Smooth muscle cell (in vitro differentiated cells): Measurements from ENCODE around the gene SUN1. TPM values are rescaled to one million over a fixed set of nuclear protein-coding genes. Genes with fewer than 3 reads are reported as not detected.

Source experiments
- DNase-seq: peaks from one replicate; lab custom pipeline; 2025; ENCODE audit not compliant: unreplicated experiment; lab: John Stamatoyannopoulos, UW
- H2AFZ ChIP-seq: fragments of 200-600 bp; sonication (generic); 2 replicates; pipeline ENCODE4 v1.6.0; 2016; ENCODE audit warnings: antibody characterized with exemption, low read depth, mild to moderate bottlenecking
- H3F3A ChIP-seq: fragments of 200-600 bp; sonication (generic); 2 replicates; pipeline ENCODE4 v1.6.0; 2017; ENCODE audit warnings: antibody characterized with exemption, low read depth
- H3K27ac ChIP-seq: fragments of 200-600 bp; sonication (generic); 2 replicates; pipeline ENCODE4 v1.5.1; 2016; ENCODE audit warnings: low read depth, mild to moderate bottlenecking
- H3K27me3 ChIP-seq: fragments of 200-600 bp; sonication (generic); 2 replicates; pipeline ENCODE4 v1.6.1; 2016; ENCODE audit warnings: low read depth, mild to moderate bottlenecking
- H3K36me3 ChIP-seq: fragments of 200-600 bp; sonication (generic); 2 replicates; pipeline ENCODE4 v1.5.1; 2016; ENCODE audit warnings: low read depth
- H3K4me1 ChIP-seq: fragments of 200-600 bp; sonication (generic); 2 replicates; pipeline ENCODE4 v1.5.1; 2016; ENCODE audit warnings: low read depth
- H3K4me2 ChIP-seq: fragments of 200-600 bp; sonication (generic); 2 replicates; pipeline ENCODE4 v1.6.0; 2016; ENCODE audit warnings: mild to moderate bottlenecking
- H3K4me3 ChIP-seq: fragments of 200-600 bp; sonication (generic); 2 replicates; pipeline ENCODE4 v1.5.1; 2016; ENCODE audit warnings: mild to moderate bottlenecking
- H3K79me2 ChIP-seq: fragments of 200-600 bp; sonication (generic); 2 replicates; pipeline ENCODE4 v1.6.0; 2016; ENCODE audit warnings: low read depth, mild to moderate bottlenecking
- H3K9ac ChIP-seq: fragments of 200-600 bp; sonication (generic); 2 replicates; pipeline ENCODE4 v1.6.0; 2016; ENCODE audit warnings: low read depth
- H3K9me3 ChIP-seq: fragments of 200-600 bp; sonication (generic); replicated peaks from 2 replicates; pipeline ENCODE4 v1.5.1; 2016; ENCODE audit warnings: low read depth
- H4K20me1 ChIP-seq: fragments of 200-600 bp; sonication (generic); 2 replicates; pipeline ENCODE4 v1.6.0; 2016; ENCODE audit warnings: low read depth
- CTCF ChIP-seq: fragments of 200-600 bp; sonication (generic); IDR thresholded peaks from 2 replicates; pipeline ENCODE4 v1.5.1; 2017; ENCODE audit warnings: borderline replicate concordance, mild to moderate bottlenecking, antibody characterized with exemption; ENCODE audit not compliant: insufficient read depth, poor library complexity, severe bottlenecking
- WGBS: methylation state at CpG from one replicate; pipeline ENCODE4 v1.1.7; 2016; ENCODE audit warnings: low lambda C conversion rate; 5-methylcytosine and 5-hydroxymethylcytosine counted together
- polyA plus RNA-seq: library from polyadenylated mRNA; unstranded; fragments of >200 nt; fragmentation: Nextera tagmentation; extraction: Ambion mirVana; gene quantifications from 2 replicates; pipeline ENCODE4 v1.2.1, GENCODE V29; 2016
- total RNA-seq: library from RNA; depleted of rRNA; stranded (reverse); fragments of >200 nt; gene quantifications from 2 replicates; pipeline ENCODE4 v1.2.3, GENCODE V29; 2014

Gene SUN1
- total and polyA plus RNA-seq, 2 experiments from 2014 or later = 50.7 to 90.3 TPM

GRCh38 chr7:854118-854775, 22.0 kb downstream of the SUN1 start:
- Histone ChIP-seq H3K9ac (no peak overlapping the region), H3K4me2 (no peak overlapping the region), H3K27me3 (no peaks in the 10 kb centered on the region), H2AFZ (no peak overlapping the region), H3K27ac (no peak overlapping the region), H3K9me3 (no peaks in the 10 kb centered on the region), H3K4me3 (no peak overlapping the region), H4K20me1 (peaks cover 5% of the 10 kb centered on the region), H3K79me2 (no peaks in the 10 kb centered on the region), H3K36me3 (no peaks in the 10 kb centered on the region), H3K4me1 (no peaks in the 10 kb centered on the region), H3F3A (no peaks in the 10 kb centered on the region)
- no peak for DNase-seq
- no peak for TF ChIP-seq CTCF
- 95% methylated on average over 31 of the region's 32 CpGs for WGBS

- Histone ChIP-seq H3K79me2 (no peaks in the 10 kb centered on the region), H3K4me3 (no peak overlapping the region), H4K20me1 (peaks cover 5% of the 10 kb centered on the region), H2AFZ (no peak overlapping the region), H3K9me3 (no peaks in the 10 kb centered on the region), H3K4me2 (no peak overlapping the region), H3F3A (no peaks in the 10 kb centered on the region), H3K9ac (no peak overlapping the region), H3K36me3 (no peaks in the 10 kb centered on the region), H3K27ac (no peak overlapping the region), H3K27me3 (no peaks in the 10 kb centered on the region), H3K4me1 (no peaks in the 10 kb centered on the region)
- 97% methylated on average over 27 of the region's 29 CpGs for WGBS
- no peak for TF ChIP-seq CTCF
- no peak for DNase-seq
These were observed 23.6 kb downstream of the SUN1 start for GRCh38 chr7:855686-856369.

DNA sequence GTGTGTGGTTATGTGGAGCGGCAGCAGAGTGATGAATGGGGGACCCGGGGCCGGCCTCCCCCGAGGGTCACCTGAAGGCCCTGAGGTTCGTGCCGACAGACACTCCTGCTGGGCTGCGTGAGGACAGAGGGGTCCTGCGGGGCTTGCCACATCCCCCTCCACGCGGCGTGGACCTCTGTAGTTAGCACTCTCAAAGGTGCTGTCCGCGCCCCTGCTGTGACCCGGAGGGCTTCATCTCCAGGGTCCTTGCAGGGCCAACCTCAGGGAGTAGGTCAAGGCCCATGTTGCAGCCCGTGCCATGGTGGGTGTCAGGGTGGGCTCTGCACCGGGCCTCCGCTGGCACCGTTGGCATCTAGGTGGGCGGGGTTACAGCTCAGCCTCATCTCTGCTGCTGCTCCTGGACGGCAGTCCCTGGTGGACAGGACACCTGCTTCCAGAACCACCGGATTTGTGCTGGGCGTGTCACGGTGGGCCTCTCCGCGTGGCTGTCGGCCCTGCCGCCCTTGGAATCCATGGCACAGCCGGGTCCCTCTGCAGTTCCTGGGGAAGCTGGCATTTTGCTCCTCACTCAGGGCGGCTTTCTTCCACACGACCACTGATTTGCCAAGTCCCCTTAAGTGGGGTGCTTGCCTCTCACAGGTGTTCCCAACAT, 24.3 kb downstream of the SUN1 start:
- Histone ChIP-seq H2AFZ (no peak overlapping the region), H3K4me3 (no peak overlapping the region), H3K9ac (no peak overlapping the region), H3K36me3 (peaks cover under 1% of the 10 kb centered on the region), H4K20me1 (peaks cover 3% of the 10 kb centered on the region), H3K4me2 (no peak overlapping the region), H3K79me2 (no peaks in the 10 kb centered on the region), H3K4me1 (no peaks in the 10 kb centered on the region), H3K27ac (no peak overlapping the region), H3F3A (no peaks in the 10 kb centered on the region), H3K9me3 (no peaks in the 10 kb centered on the region), H3K27me3 (no peaks in the 10 kb centered on the region)
- no peak for TF ChIP-seq CTCF
- WGBS = 95% methylated on average over 29 of the region's 30 CpGs
- DNase-seq = no peak
